Breast epithelium (tissue), 4 donors: Measurements from ENCODE around the gene ARHGAP18. TPM values are rescaled to one million over a fixed set of nuclear protein-coding genes. Genes with fewer than 3 reads are reported as not detected.

Source experiments
- DNase-seq, 2 donors: peaks; one replicate each; pipeline ENCODE4 v3.0.0-alpha.2; 2019; ENCODE audit warnings: low spot score in 2 of 2
- H3K27ac ChIP-seq, 2 donors: fragments of 200-600 bp; sonication (generic) in 1 of 2; one replicate each; pipeline ENCODE4 v1.5.1; 2016 to 2019; ENCODE audit warnings: mild to moderate bottlenecking in 1 of 2
- H3K27me3 ChIP-seq, 2 donors: fragments of 200-600 bp; sonication (generic) in 1 of 2; one replicate each; pipeline versions ENCODE4 v1.5.1 to v1.6.0; 2017 to 2019; ENCODE audit warnings: control low read depth in 1 of 2, mild to moderate bottlenecking in 1 of 2
- H3K36me3 ChIP-seq: fragments of 200-600 bp; one replicate; pipeline ENCODE4 v1.5.1; 2019
- H3K4me1 ChIP-seq, 2 donors: fragments of 200-600 bp; sonication (generic); one replicate each; pipeline ENCODE4 v1.5.1; 2016 to 2019; ENCODE audit warnings: control low read depth in 1 of 2
- H3K4me3 ChIP-seq, 3 donors: fragments of 200-600 bp; sonication (generic); 1 replicate in 2 of 3; 2 replicates in 1 of 3; pipeline ENCODE4 v1.5.1; 2016 to 2019; ENCODE audit warnings: mild to moderate bottlenecking in 3 of 3, moderate library complexity in 2 of 3
- H3K9me3 ChIP-seq, 2 donors: fragments of 200-600 bp; sonication (generic) in 1 of 2; one replicate each; pipeline ENCODE4 v1.5.1; 2016 to 2019; ENCODE audit warnings: control low read depth in 1 of 2
- POLR2A ChIP-seq: fragments of 450-650 bp; IDR thresholded peaks from one replicate; pipeline ENCODE4 v1.6.1; 2016; ENCODE audit warnings: antibody characterized with exemption, mild to moderate bottlenecking, moderate library complexity
- POLR2AphosphoS5 ChIP-seq, 3 donors: sonication (generic); formaldehyde crosslinking; IDR thresholded peaks; one replicate each; pipeline ENCODE4 v1.6.1; 2017; ENCODE audit warnings: antibody characterized with exemption in 3 of 3
- intact Hi-C: fragments of 100-400 bp; cut with DNase I; formaldehyde crosslinking; loops from one replicate; pipeline ENCODE4 v1.15.1; 2023; ENCODE audit warnings: low total_unique reads
- total RNA-seq, 3 donors: library from RNA; depleted of rRNA; stranded (reverse); fragments of >200 nt; gene quantifications; one replicate each; pipeline ENCODE4 v1.1.0, GENCODE V29; 2016
- TF ChIP-seq, protein P1 (sequence below), 3 donors: fragments of 450-650 bp; IDR thresholded peaks; one replicate each; pipeline ENCODE4 v1.5.1; 2016 to 2017; ENCODE audit warnings: antibody characterized with exemption in 3 of 3, mild to moderate bottlenecking in 3 of 3, moderate library complexity in 3 of 3

ARHGAP18 gene
- total RNA-seq, 3 donors from 2014 or later: 14.7 to 28.7 (median 24.8) TPM

DNA sequence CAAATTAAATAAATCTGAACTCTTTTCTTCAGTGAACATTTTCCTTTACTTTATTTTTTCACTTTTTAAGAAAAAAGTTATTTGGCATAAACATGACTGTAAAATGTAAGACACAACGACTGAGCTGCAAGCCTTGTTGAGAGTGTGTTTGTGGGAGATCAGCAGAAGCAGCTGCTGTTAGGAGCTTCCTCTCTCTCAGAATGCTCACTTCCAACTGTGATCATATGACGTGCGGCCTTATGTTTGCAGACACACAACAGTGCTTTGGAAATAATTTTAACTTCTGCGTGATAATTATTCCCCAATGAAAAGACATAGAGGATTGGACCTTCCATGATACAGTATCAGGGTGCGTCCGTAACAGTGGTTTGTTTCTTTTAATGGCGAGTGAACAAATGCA, 104.0 kb downstream of the ARHGAP18 start:
- DNase-seq: no peak
- no peaks in the 10 kb centered on the region for H3K27me3 ChIP-seq
- H3K9me3 ChIP-seq: no peaks in the 10 kb centered on the region
- no peaks in the 10 kb centered on the region for H3K4me1 ChIP-seq
- TF ChIP-seq POLR2A (no peak), POLR2AphosphoS5 (IDR thresholded peaks at IDR 0.05) (no peak)
- TF ChIP-seq, protein P1, sequence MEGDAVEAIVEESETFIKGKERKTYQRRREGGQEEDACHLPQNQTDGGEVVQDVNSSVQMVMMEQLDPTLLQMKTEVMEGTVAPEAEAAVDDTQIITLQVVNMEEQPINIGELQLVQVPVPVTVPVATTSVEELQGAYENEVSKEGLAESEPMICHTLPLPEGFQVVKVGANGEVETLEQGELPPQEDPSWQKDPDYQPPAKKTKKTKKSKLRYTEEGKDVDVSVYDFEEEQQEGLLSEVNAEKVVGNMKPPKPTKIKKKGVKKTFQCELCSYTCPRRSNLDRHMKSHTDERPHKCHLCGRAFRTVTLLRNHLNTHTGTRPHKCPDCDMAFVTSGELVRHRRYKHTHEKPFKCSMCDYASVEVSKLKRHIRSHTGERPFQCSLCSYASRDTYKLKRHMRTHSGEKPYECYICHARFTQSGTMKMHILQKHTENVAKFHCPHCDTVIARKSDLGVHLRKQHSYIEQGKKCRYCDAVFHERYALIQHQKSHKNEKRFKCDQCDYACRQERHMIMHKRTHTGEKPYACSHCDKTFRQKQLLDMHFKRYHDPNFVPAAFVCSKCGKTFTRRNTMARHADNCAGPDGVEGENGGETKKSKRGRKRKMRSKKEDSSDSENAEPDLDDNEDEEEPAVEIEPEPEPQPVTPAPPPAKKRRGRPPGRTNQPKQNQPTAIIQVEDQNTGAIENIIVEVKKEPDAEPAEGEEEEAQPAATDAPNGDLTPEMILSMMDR (IDR thresholded peaks at IDR 0.05): no peak
- H3K36me3 ChIP-seq: no peaks in the 10 kb centered on the region
- no peak overlapping the region for H3K27ac ChIP-seq
- intact Hi-C loops: no loop called here
- no peak overlapping the region for H3K4me3 ChIP-seq

GRCh38 chr6:129605095-129605494, 104.9 kb downstream of the ARHGAP18 start:
- TF ChIP-seq POLR2AphosphoS5 (IDR thresholded peaks at IDR 0.05): no peak
- TF ChIP-seq, protein P1 (IDR thresholded peaks at IDR 0.05): no peak
- TF ChIP-seq POLR2A: no peak
- Histone ChIP-seq H3K27ac (no peak overlapping the region), H3K4me3 (no peak overlapping the region), H3K4me1 (no peaks in the 10 kb centered on the region), H3K27me3 (no peaks in the 10 kb centered on the region), H3K36me3 (no peaks in the 10 kb centered on the region), H3K9me3 (no peaks in the 10 kb centered on the region)
- DNase-seq: no peak
- intact Hi-C loops: no loop called here

DNA sequence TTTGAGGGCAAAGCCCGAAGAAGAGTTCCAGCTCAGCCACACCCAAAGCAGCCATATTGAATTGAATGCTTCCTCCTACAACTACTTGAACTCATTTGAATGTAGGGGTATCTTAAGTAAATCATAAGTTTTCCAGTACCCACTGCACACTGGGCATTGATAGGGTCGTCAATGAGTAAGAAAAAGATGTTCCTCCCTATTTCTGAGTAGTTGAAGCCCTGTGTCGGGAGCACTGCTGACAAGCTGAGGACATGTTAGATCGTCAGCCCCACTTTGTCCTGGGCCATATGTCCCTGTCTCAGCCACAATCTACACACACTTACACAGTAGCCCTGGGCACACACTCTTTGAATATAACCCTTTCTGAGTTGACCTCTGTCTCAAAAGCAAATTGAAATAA, 105.7 kb downstream of the ARHGAP18 start:
- TF ChIP-seq, protein P1 (IDR thresholded peaks at IDR 0.05): no peak
- no peak for TF ChIP-seq POLR2A
- no peak for TF ChIP-seq POLR2AphosphoS5 (IDR thresholded peaks at IDR 0.05)
- H3K36me3 ChIP-seq: no peaks in the 10 kb centered on the region
- H3K9me3 ChIP-seq: no peaks in the 10 kb centered on the region
- no peak for DNase-seq
- H3K4me1 ChIP-seq: no peaks in the 10 kb centered on the region
- no peaks in the 10 kb centered on the region for H3K27me3 ChIP-seq
- intact Hi-C loops: no loop called here
- H3K4me3 ChIP-seq: no peak overlapping the region
- H3K27ac ChIP-seq: no peak overlapping the region

- H3K27ac ChIP-seq: no peak overlapping the region
- DNase-seq: no peak
- no peak overlapping the region for H3K4me3 ChIP-seq
- no peaks in the 10 kb centered on the region for H3K4me1 ChIP-seq
- H3K9me3 ChIP-seq: no peaks in the 10 kb centered on the region
- TF ChIP-seq POLR2AphosphoS5 (IDR thresholded peaks at IDR 0.05) (no peak), POLR2A (no peak)
- TF ChIP-seq, protein P1 (IDR thresholded peaks at IDR 0.05): no peak
- H3K27me3 ChIP-seq: no peaks in the 10 kb centered on the region
- H3K36me3 ChIP-seq: no peaks in the 10 kb centered on the region
- intact Hi-C loops: no loop called here
These were observed 106.2 kb downstream of the ARHGAP18 start for GRCh38 chr6:129603741-129604140.

GRCh38 chr6:129601323-129601722, 108.7 kb downstream of the ARHGAP18 start:
- no peak for TF ChIP-seq POLR2AphosphoS5 (IDR thresholded peaks at IDR 0.05)
- Histone ChIP-seq H3K4me1 (no peaks in the 10 kb centered on the region), H3K4me3 (no peak overlapping the region), H3K36me3 (no peaks in the 10 kb centered on the region), H3K9me3 (no peaks in the 10 kb centered on the region), H3K27ac (no peak overlapping the region), H3K27me3 (no peaks in the 10 kb centered on the region)
- intact Hi-C loops: no loop called here
- DNase-seq: no peak

- DNase-seq: no peak
- Histone ChIP-seq H3K27me3 (no peaks in the 10 kb centered on the region), H3K4me3 (no peak overlapping the region), H3K9me3 (no peaks in the 10 kb centered on the region), H3K4me1 (no peaks in the 10 kb centered on the region), H3K36me3 (no peaks in the 10 kb centered on the region), H3K27ac (no peak overlapping the region)
- TF ChIP-seq POLR2AphosphoS5 (IDR thresholded peaks at IDR 0.05): no peak
- no peak for TF ChIP-seq POLR2A
- TF ChIP-seq, protein P1 (IDR thresholded peaks at IDR 0.05): no peak
- intact Hi-C loops: loop anchor here (5.0 kb wide), 1 partner anchor 128 kb away; no protein-coding TSS in a partner anchor
These were observed 110.5 kb downstream of the ARHGAP18 start for GRCh38 chr6:129599467-129599866.
